ENCODE results near the gene RALGPS1.

Gene RALGPS1

GRCh38 chr9:127214421-127215267 is 300.1 kb downstream of the RALGPS1 start:
- DNase-seq (ENCODE audit: extremely low spot score): peak; percentile 73
- POLR2A ChIA-PET: interaction anchor here (1.0 to 1.7 kb wide), 3 partner anchors 10 to 208 kb away, joined by 3 to 6 read pairs (median 3); partner anchors contain the start of gene SLC2A8
- CTCF ChIA-PET: interaction anchor here (0.7 to 2.2 kb wide), 10 partner anchors 9 to 675 kb away, joined by 3 to 15 read pairs (median 3); partner anchors contain the start of gene RALGPS1

GRCh38 chr9:127215268-127216209 is 301.0 kb downstream of the RALGPS1 start:
- TF ChIP-seq SP1 (IDR thresholded peaks at IDR 0.05) (no peak), HDGF (IDR thresholded peaks at IDR 0.05; ENCODE audit: borderline replicate concordance) (no peak), NFRKB (IDR thresholded peaks at IDR 0.05) (no peak), LEF1 (IDR thresholded peaks at IDR 0.05; ENCODE audit: borderline replicate concordance) (no peak), ELF4 (IDR thresholded peaks at IDR 0.05) (no peak), ZNF384 (IDR thresholded peaks at IDR 0.05) (no peak), CTBP1 (IDR thresholded peaks at IDR 0.05; ENCODE audit: borderline replicate concordance) (no peak), L3MBTL2 (conservative IDR thresholded peaks at IDR 0.05) (no peak), SUZ12 (IDR thresholded peaks at IDR 0.05) (no peak)
- ChIA-PET CTCF (interaction anchor here (0.6 to 2.2 kb wide), 9 partner anchors 9 to 674 kb away, joined by 3 to 15 read pairs (median 3); no protein-coding TSS in a partner anchor), POLR2A (interaction anchor here (1.0 to 1.7 kb wide), 3 partner anchors 9 to 207 kb away, joined by 3 to 6 read pairs (median 3); partner anchors contain the start of gene SLC2A8)
- no peak for DNase-seq (ENCODE audit: extremely low spot score)

More at GRCh38 chr9:127214421-127215267, 300.1 kb downstream of the RALGPS1 start:
- TF ChIP-seq SP1 (IDR thresholded peaks at IDR 0.05) (no peak), PKNOX1 (IDR thresholded peaks at IDR 0.05) (no peak)

GRCh38 chr9:127216210-127216887 is 301.8 kb downstream of the RALGPS1 start:
- ChIA-PET CTCF (interaction anchor here (1.6 kb wide), 1 partner anchor 103 kb away, joined by 3 read pairs; no protein-coding TSS in a partner anchor), POLR2A (no interaction called here)
- DNase-seq (ENCODE audit: extremely low spot score): no peak
- TF ChIP-seq SP1 (IDR thresholded peaks at IDR 0.05) (no peak), BHLHE40 (IDR thresholded peaks at IDR 0.05; ENCODE audit: borderline replicate concordance) (no peak), NFRKB (IDR thresholded peaks at IDR 0.05) (no peak), LEF1 (IDR thresholded peaks at IDR 0.05; ENCODE audit: borderline replicate concordance) (no peak), CTBP1 (IDR thresholded peaks at IDR 0.05; ENCODE audit: borderline replicate concordance) (no peak), PKNOX1 (IDR thresholded peaks at IDR 0.05) (no peak), L3MBTL2 (conservative IDR thresholded peaks at IDR 0.05) (no peak)

- ChIA-PET CTCF (no interaction called here), POLR2A (no interaction called here)
- DNase-seq (ENCODE audit: extremely low spot score): no peak
- TF ChIP-seq BHLHE40 (IDR thresholded peaks at IDR 0.05; ENCODE audit: borderline replicate concordance) (no peak), FOXA1 (IDR thresholded peaks at IDR 0.05) (no peak), FOXM1 (IDR thresholded peaks at IDR 0.05; ENCODE audit: borderline replicate concordance) (no peak)
These were observed 302.3 kb downstream of the RALGPS1 start for GRCh38 chr9:127216888-127217217.

- TF ChIP-seq TARDBP (IDR thresholded peaks at IDR 0.05): no peak
- no peak for TF ChIP-seq HDGF (IDR thresholded peaks at IDR 0.05; ENCODE audit: borderline replicate concordance)
- TF ChIP-seq SUZ12 (IDR thresholded peaks at IDR 0.05): no peak
- no peak for TF ChIP-seq SP1 (IDR thresholded peaks at IDR 0.05)
- TF ChIP-seq ZNF384 (IDR thresholded peaks at IDR 0.05): no peak
- TF ChIP-seq LEF1 (IDR thresholded peaks at IDR 0.05; ENCODE audit: borderline replicate concordance): no peak
- TF ChIP-seq NFRKB (IDR thresholded peaks at IDR 0.05): no peak
- ChIA-PET POLR2A (no interaction called here), CTCF (no interaction called here)
- DNase-seq (ENCODE audit: extremely low spot score): no peak
These were observed 304.2 kb downstream of the RALGPS1 start for GRCh38 chr9:127218818-127219217.

- no peak for TF ChIP-seq FOXA1 (IDR thresholded peaks at IDR 0.05)
- TF ChIP-seq L3MBTL2 (conservative IDR thresholded peaks at IDR 0.05): no peak
- TF ChIP-seq CTBP1 (IDR thresholded peaks at IDR 0.05; ENCODE audit: borderline replicate concordance): no peak
- no peak for TF ChIP-seq LEF1 (IDR thresholded peaks at IDR 0.05; ENCODE audit: borderline replicate concordance)
- TF ChIP-seq SUZ12 (IDR thresholded peaks at IDR 0.05): no peak
- TF ChIP-seq ZNF384 (IDR thresholded peaks at IDR 0.05): no peak
- no peak for TF ChIP-seq NFRKB (IDR thresholded peaks at IDR 0.05)
- TF ChIP-seq FOXK2 (IDR thresholded peaks at IDR 0.05): no peak
- no peak for TF ChIP-seq ELF4 (IDR thresholded peaks at IDR 0.05)
- TF ChIP-seq TARDBP (IDR thresholded peaks at IDR 0.05): no peak
- no peak for TF ChIP-seq ARNT (IDR thresholded peaks at IDR 0.05)
- no peak for TF ChIP-seq PKNOX1 (IDR thresholded peaks at IDR 0.05)
- no peak for TF ChIP-seq SP1 (IDR thresholded peaks at IDR 0.05)
- TF ChIP-seq HDGF (IDR thresholded peaks at IDR 0.05; ENCODE audit: borderline replicate concordance): no peak
- TF ChIP-seq FOXM1 (IDR thresholded peaks at IDR 0.05; ENCODE audit: borderline replicate concordance): no peak
- TF ChIP-seq BHLHE40 (IDR thresholded peaks at IDR 0.05; ENCODE audit: borderline replicate concordance): no peak
- POLR2A ChIA-PET: no interaction called here
- no peak for DNase-seq (ENCODE audit: extremely low spot score)
- CTCF ChIA-PET: no interaction called here
These were observed 304.9 kb downstream of the RALGPS1 start for GRCh38 chr9:127219520-127219919.

Data from HEK293T (cell line).